Astrocyte (in vitro differentiated cells and primary cell): Measurements from ENCODE around the gene ASIC4. TPM values are rescaled to one million over a fixed set of nuclear protein-coding genes. Genes with fewer than 3 reads are reported as not detected.

ENCODE experiments used
- DNase-seq: peaks from one replicate; pipeline ENCODE4 v3.0.0-alpha.2; 2010; ENCODE audit warnings: low read depth
- FAIRE-seq: peaks from 2 replicates; lab custom pipeline; 2011; peaks lifted over from hg19 to GRCh38; lab: Jason Lieb, UNC
- H2AFZ ChIP-seq: 2 replicates; pipeline ENCODE4 v1.6.0; 2012; ENCODE audit warnings: low read depth, low read length, inconsistent platforms
- H3K27ac ChIP-seq: 2 replicates; pipeline ENCODE4 v1.5.1; 2011; ENCODE audit warnings: low read depth, low read length, inconsistent platforms
- H3K27me3 ChIP-seq: 2 replicates; pipeline ENCODE4 v1.6.0; 2011; ENCODE audit warnings: low read length, inconsistent platforms; ENCODE audit not compliant: insufficient read depth
- H3K36me3 ChIP-seq: 2 replicates; pipeline ENCODE4 v1.5.1; 2011; ENCODE audit warnings: low read length, inconsistent platforms; ENCODE audit not compliant: insufficient read depth
- H3K4me1 ChIP-seq: 2 replicates; pipeline ENCODE4 v1.5.1; 2011; ENCODE audit warnings: low read length, inconsistent platforms; ENCODE audit not compliant: insufficient read depth
- H3K4me2 ChIP-seq: 2 replicates; pipeline ENCODE4 v1.6.0; 2012; ENCODE audit warnings: low read length, inconsistent platforms
- H3K4me3 ChIP-seq: 2 replicates; pipeline ENCODE4 v1.5.1; 2011; ENCODE audit warnings: low read depth, mild to moderate bottlenecking, low read length, inconsistent platforms; ENCODE audit not compliant: insufficient read depth
- H3K79me2 ChIP-seq: 2 replicates; pipeline ENCODE4 v1.6.0; 2012; ENCODE audit warnings: mild to moderate bottlenecking, low read length, inconsistent platforms; ENCODE audit not compliant: insufficient read depth
- H3K9ac ChIP-seq: 2 replicates; pipeline ENCODE4 v1.6.0; 2012; ENCODE audit warnings: mild to moderate bottlenecking, low read length, inconsistent platforms
- H3K9me3 ChIP-seq: 2 replicates; pipeline ENCODE4 v1.5.1; 2012; ENCODE audit warnings: low read depth, mild to moderate bottlenecking, low read length, inconsistent platforms; ENCODE audit not compliant: insufficient read depth
- H4K20me1 ChIP-seq: 2 replicates; pipeline ENCODE4 v1.6.0; 2012; ENCODE audit warnings: low read length, inconsistent platforms; ENCODE audit not compliant: insufficient read depth
- H3K27ac Mint-ChIP-seq: one replicate; pipeline ENCODE4 v1.8.0; 2021; ENCODE audit warnings: mild to moderate bottlenecking, mixed read lengths; ENCODE audit not compliant: unreplicated experiment
- H3K27me3 Mint-ChIP-seq: one replicate; pipeline ENCODE4 v1.8.0; 2021; ENCODE audit warnings: low read depth, mixed read lengths; ENCODE audit not compliant: unreplicated experiment
- H3K36me3 Mint-ChIP-seq: one replicate; pipeline ENCODE4 v1.8.0; 2021; ENCODE audit warnings: low read depth, mixed read lengths; ENCODE audit not compliant: unreplicated experiment
- H3K4me1 Mint-ChIP-seq: one replicate; pipeline ENCODE4 v1.8.0; 2021; ENCODE audit warnings: low read depth, mixed read lengths; ENCODE audit not compliant: unreplicated experiment
- H3K4me3 Mint-ChIP-seq: one replicate; pipeline ENCODE4 v1.8.0; 2021; ENCODE audit warnings: mild to moderate bottlenecking, moderate library complexity, mixed read lengths; ENCODE audit not compliant: unreplicated experiment
- H3K9me3 Mint-ChIP-seq: one replicate; pipeline ENCODE4 v1.8.0; 2021; ENCODE audit warnings: mild to moderate bottlenecking, mixed read lengths; ENCODE audit not compliant: unreplicated experiment
- EZH2 ChIP-seq: IDR thresholded peaks from 2 replicates; pipeline ENCODE4 v1.6.1; 2012; ENCODE audit warnings: mild to moderate bottlenecking, low read length, inconsistent platforms; ENCODE audit not compliant: insufficient read depth
- total RNA-seq: library from RNA; stranded (reverse); gene quantifications from 2 replicates; pipeline ENCODE4 v1.2.1, GENCODE V29; 2021
- TF ChIP-seq, protein P1 (sequence below): IDR thresholded peaks from 2 replicates; pipeline ENCODE4 v1.5.1; 2011; ENCODE audit warnings: low read depth, mild to moderate bottlenecking, inconsistent platforms, low read length, moderate library complexity; ENCODE audit not compliant: insufficient read depth

The ASIC4 gene
- total RNA-seq, 1 donor from 2014 or later = 0.39 TPM

- no peaks in the 10 kb centered on the region for H3K9me3 ChIP-seq
- H3K9ac ChIP-seq = peak overlapping the region; percentile 72
- no peak overlapping the region for H3K27ac ChIP-seq
- Mint-ChIP-seq H3K4me1 (peaks cover 1% of the 10 kb centered on the region), H3K36me3 (peaks cover 9% of the 10 kb centered on the region), H3K9me3 (no peaks in the 10 kb centered on the region), H3K4me3 (peak overlapping the region; percentile 81), H3K27me3 (peaks cover 20% of the 10 kb centered on the region), H3K27ac (no peak overlapping the region)
- no peak for FAIRE-seq
- H3K36me3 ChIP-seq = no peaks in the 10 kb centered on the region
- H3K27me3 ChIP-seq = no peaks in the 10 kb centered on the region
- H4K20me1 ChIP-seq = peaks cover 5% of the 10 kb centered on the region
- H3K4me3 ChIP-seq = peak overlapping the region; percentile 62
- peak; percentile 42 for DNase-seq
- H3K79me2 ChIP-seq = no peaks in the 10 kb centered on the region
- peak overlapping the region; percentile 97 for H3K4me2 ChIP-seq
- H3K4me1 ChIP-seq = peaks cover 14% of the 10 kb centered on the region
- peak overlapping the region; percentile 92 for H2AFZ ChIP-seq
- TF ChIP-seq, protein P1, sequence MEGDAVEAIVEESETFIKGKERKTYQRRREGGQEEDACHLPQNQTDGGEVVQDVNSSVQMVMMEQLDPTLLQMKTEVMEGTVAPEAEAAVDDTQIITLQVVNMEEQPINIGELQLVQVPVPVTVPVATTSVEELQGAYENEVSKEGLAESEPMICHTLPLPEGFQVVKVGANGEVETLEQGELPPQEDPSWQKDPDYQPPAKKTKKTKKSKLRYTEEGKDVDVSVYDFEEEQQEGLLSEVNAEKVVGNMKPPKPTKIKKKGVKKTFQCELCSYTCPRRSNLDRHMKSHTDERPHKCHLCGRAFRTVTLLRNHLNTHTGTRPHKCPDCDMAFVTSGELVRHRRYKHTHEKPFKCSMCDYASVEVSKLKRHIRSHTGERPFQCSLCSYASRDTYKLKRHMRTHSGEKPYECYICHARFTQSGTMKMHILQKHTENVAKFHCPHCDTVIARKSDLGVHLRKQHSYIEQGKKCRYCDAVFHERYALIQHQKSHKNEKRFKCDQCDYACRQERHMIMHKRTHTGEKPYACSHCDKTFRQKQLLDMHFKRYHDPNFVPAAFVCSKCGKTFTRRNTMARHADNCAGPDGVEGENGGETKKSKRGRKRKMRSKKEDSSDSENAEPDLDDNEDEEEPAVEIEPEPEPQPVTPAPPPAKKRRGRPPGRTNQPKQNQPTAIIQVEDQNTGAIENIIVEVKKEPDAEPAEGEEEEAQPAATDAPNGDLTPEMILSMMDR = no peak
- TF ChIP-seq EZH2 = no peak
Measured at GRCh38 chr2:219551441-219552381, 37.4 kb downstream of the ASIC4 start.

DNA sequence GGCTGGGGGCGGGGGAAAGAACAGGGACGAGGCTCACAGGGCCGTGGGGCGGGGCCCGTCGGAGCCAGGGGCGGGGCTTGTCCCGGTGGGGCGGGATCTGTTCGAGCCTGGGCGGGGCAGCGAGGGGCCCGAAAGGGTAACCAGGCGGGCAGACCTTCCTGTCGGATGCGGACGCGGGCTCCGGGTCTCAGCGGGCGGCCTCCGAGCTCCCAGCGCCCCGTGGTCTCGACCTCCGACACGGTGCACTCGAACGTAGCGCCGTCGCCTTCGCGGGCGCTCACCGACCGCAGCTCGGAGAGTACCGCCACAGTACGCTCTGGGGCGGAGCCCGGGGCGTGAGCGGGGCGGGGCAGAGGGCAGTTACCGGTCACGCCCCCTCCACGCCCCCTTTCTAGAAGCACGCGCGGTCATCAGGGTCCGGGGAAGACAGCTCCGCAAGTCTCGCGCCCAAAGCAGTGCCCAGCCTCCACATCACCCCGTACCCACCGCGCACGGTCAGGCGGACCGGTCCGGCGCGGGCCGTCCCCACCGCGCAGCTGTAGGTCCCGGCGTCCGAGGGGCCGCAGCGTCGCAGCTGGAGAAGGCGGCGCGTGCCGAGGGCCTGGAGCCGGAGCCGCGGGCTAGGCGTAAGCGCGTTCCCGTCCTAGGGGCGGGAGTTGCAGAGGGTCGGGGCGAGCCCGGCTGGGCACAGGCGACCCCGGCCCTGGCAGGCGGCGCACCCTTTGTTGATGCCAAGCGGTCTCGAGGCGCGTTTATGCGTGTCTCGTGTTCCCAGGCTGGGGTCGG lies 38.3 kb downstream of the ASIC4 start:
- H3K4me2 ChIP-seq = peak overlapping the region; percentile 97
- H2AFZ ChIP-seq = peak overlapping the region; percentile 92
- no peaks in the 10 kb centered on the region for H3K9me3 Mint-ChIP-seq
- peaks cover 9% of the 10 kb centered on the region for H3K36me3 Mint-ChIP-seq
- no peaks in the 10 kb centered on the region for H3K79me2 ChIP-seq
- DNase-seq (peak; percentile 57), FAIRE-seq (no peak)
- H3K4me3 Mint-ChIP-seq = peak overlapping the region; percentile 81
- H3K27ac Mint-ChIP-seq = no peak overlapping the region
- peak overlapping the region; percentile 7 for H3K27ac ChIP-seq
- H3K27me3 Mint-ChIP-seq = peaks cover 17% of the 10 kb centered on the region
- H3K27me3 ChIP-seq = no peaks in the 10 kb centered on the region
- H3K36me3 ChIP-seq = no peaks in the 10 kb centered on the region
- H3K9me3 ChIP-seq = no peaks in the 10 kb centered on the region
- peaks cover 1% of the 10 kb centered on the region for H3K4me1 Mint-ChIP-seq
- H3K4me3 ChIP-seq = peak overlapping the region; percentile 62
- H3K9ac ChIP-seq = peak overlapping the region; percentile 72
- TF ChIP-seq, protein P1 = no peak
- no peak for TF ChIP-seq EZH2
- peaks cover 5% of the 10 kb centered on the region for H4K20me1 ChIP-seq
- H3K4me1 ChIP-seq = peaks cover 14% of the 10 kb centered on the region
